Panc1 (cell line): ENCODE measurements around the gene TEX14.

ENCODE experiments used
- POLR2AphosphoS5 ChIP-seq: IDR thresholded peaks from 2 replicates; pipeline ENCODE4 v1.6.1; 2012; ENCODE audit warnings: mild to moderate bottlenecking, low read depth, low read length, moderate library complexity
- SIN3A ChIP-seq: IDR thresholded peaks from 2 replicates; pipeline ENCODE4 v1.6.1; 2012; ENCODE audit warnings: low read depth, mild to moderate bottlenecking, low read length, moderate library complexity, borderline replicate concordance; ENCODE audit not compliant: insufficient read depth
- TF ChIP-seq, protein P1 (sequence below), 2 experiments: IDR thresholded peaks; 2 replicates each; pipeline ENCODE4 v1.6.1; 2011 to 2012; ENCODE audit warnings: low read depth in 2 of 2, control low read depth in 1 of 2, low read length in 1 of 2, mild to moderate bottlenecking in 1 of 2, moderate library complexity in 1 of 2; ENCODE audit not compliant: insufficient read depth in 1 of 2
- TF ChIP-seq, protein P2 (sequence below): fragments of 450-650 bp; IDR thresholded peaks from 2 replicates; pipeline ENCODE4 v1.5.1; 2017; ENCODE audit warnings: mild to moderate bottlenecking

DNA sequence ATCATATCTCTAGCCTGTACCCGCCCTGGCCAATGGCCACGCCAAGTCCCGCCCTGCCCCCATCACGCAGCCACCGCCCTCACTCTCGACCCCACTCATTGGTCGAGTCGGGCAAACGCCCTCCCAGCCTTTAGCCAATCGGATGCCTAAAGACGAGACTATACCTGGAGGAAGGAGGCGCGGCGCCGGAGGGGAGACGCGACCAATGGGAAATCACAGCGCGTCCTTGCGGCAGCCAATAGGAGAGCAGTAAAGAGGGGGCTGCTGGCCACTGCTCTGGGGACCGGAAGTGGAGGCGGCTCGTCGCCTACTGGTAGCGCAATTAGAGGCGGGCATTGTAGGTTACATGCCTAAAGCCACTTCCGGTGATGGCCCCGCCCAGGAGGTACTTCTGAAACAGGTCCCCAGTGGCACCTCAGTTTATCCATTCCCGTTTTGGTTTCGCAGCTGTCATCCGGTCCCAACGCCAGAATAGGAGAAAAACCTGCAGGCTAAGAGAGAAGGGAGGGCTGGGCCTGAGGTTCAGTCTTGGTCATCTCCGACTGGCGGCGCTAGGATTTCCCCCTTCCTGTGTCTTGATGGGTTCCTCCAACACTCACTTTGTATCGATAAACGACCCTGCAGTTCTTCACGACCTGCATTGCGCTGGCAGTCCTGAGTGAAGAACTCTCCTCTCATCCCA is 173.8 kb downstream of the TEX14 start:
- TF ChIP-seq, protein P1, sequence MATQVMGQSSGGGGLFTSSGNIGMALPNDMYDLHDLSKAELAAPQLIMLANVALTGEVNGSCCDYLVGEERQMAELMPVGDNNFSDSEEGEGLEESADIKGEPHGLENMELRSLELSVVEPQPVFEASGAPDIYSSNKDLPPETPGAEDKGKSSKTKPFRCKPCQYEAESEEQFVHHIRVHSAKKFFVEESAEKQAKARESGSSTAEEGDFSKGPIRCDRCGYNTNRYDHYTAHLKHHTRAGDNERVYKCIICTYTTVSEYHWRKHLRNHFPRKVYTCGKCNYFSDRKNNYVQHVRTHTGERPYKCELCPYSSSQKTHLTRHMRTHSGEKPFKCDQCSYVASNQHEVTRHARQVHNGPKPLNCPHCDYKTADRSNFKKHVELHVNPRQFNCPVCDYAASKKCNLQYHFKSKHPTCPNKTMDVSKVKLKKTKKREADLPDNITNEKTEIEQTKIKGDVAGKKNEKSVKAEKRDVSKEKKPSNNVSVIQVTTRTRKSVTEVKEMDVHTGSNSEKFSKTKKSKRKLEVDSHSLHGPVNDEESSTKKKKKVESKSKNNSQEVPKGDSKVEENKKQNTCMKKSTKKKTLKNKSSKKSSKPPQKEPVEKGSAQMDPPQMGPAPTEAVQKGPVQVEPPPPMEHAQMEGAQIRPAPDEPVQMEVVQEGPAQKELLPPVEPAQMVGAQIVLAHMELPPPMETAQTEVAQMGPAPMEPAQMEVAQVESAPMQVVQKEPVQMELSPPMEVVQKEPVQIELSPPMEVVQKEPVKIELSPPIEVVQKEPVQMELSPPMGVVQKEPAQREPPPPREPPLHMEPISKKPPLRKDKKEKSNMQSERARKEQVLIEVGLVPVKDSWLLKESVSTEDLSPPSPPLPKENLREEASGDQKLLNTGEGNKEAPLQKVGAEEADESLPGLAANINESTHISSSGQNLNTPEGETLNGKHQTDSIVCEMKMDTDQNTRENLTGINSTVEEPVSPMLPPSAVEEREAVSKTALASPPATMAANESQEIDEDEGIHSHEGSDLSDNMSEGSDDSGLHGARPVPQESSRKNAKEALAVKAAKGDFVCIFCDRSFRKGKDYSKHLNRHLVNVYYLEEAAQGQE (IDR thresholded peaks at IDR 0.05; ENCODE audit: insufficient read depth in 1 of 2, low read depth in 2 of 2, low read length in 1 of 2), result no peak
- TF ChIP-seq, protein P2, sequence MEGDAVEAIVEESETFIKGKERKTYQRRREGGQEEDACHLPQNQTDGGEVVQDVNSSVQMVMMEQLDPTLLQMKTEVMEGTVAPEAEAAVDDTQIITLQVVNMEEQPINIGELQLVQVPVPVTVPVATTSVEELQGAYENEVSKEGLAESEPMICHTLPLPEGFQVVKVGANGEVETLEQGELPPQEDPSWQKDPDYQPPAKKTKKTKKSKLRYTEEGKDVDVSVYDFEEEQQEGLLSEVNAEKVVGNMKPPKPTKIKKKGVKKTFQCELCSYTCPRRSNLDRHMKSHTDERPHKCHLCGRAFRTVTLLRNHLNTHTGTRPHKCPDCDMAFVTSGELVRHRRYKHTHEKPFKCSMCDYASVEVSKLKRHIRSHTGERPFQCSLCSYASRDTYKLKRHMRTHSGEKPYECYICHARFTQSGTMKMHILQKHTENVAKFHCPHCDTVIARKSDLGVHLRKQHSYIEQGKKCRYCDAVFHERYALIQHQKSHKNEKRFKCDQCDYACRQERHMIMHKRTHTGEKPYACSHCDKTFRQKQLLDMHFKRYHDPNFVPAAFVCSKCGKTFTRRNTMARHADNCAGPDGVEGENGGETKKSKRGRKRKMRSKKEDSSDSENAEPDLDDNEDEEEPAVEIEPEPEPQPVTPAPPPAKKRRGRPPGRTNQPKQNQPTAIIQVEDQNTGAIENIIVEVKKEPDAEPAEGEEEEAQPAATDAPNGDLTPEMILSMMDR, result no peak
- no peak for TF ChIP-seq POLR2AphosphoS5
- peak; percentile 55; the same call in 1 of the 2 replicates for TF ChIP-seq SIN3A
